Right ventricle myocardium superior (tissue), 1 donor: ENCODE measurements around the gene EFL1. TPM values are rescaled to one million over a fixed set of nuclear protein-coding genes. Genes with fewer than 3 reads are reported as not detected.

Experiments used
- total RNA-seq: library from RNA; stranded (reverse); fragmentation: NEBNext Ultra II Directional; extraction: Animal tissue kit (Norgen Biotek cat#: 25700); gene quantifications from one replicate; pipeline ENCODE4 v1.2.1, GENCODE V29; 2021
- donor health status: DM: no; HTN: yes; CAD: no; lungs with severe emphysema.

Gene EFL1
- total RNA-seq, 1 donor from 2014 or later = 14.9 TPM

Other genes with a start within 250 kb of the EFL1 start
- gene MEX3B, start 216.7 kb downstream of the EFL1 start, total RNA-seq = 3.5 TPM
- gene SAXO2, start 84 bp upstream of the EFL1 start, total RNA-seq = 3.0 TPM
- gene GOLGA6L10, start 86.7 kb upstream of the EFL1 start, total RNA-seq = 0.11 TPM
- gene GOLGA6L9, start 167.1 kb upstream of the EFL1 start, total RNA-seq = 1.0 TPM